Measurements from ENCODE around the gene CERS6. TPM values are rescaled to one million over a fixed set of nuclear protein-coding genes. Genes with fewer than 3 reads are reported as not detected.

CERS6 gene
- total RNA-seq, 2 donors from 2014 or later, result 11.2 to 18.5 TPM

GRCh38 chr2:168624028-168624427, 168.0 kb downstream of the CERS6 start:
- Mint-ChIP-seq H3K27ac (no peak overlapping the region), H3K4me3 (no peak overlapping the region), H3K36me3 (ENCODE audit: insufficient read depth in 2 of 2) (no peaks in the 10 kb centered on the region), H3K4me1 (ENCODE audit: low read depth) (peaks cover 8% of the 10 kb centered on the region), H3K9me3 (no peaks in the 10 kb centered on the region), H3K27me3 (ENCODE audit: low read depth) (no peaks in the 10 kb centered on the region)
- no peak for DNase-seq
- ATAC-seq (replicated peaks in 1 of 2), result no peak

- Mint-ChIP-seq H3K9me3 (no peaks in the 10 kb centered on the region), H3K4me1 (ENCODE audit: low read depth) (peaks cover 8% of the 10 kb centered on the region), H3K27ac (no peak overlapping the region), H3K36me3 (ENCODE audit: insufficient read depth in 2 of 2) (no peaks in the 10 kb centered on the region), H3K4me3 (no peak overlapping the region), H3K27me3 (ENCODE audit: low read depth) (no peaks in the 10 kb centered on the region)
- DNase-seq (no peak), ATAC-seq (replicated peaks in 1 of 2) (no peak)
These were observed 170.0 kb downstream of the CERS6 start for GRCh38 chr2:168626096-168626495.

GRCh38 chr2:168626647-168627046, 170.6 kb downstream of the CERS6 start:
- no peak overlapping the region for H3K27ac Mint-ChIP-seq

GRCh38 chr2:168632709-168633121, 176.6 kb downstream of the CERS6 start:
- Mint-ChIP-seq H3K36me3 (ENCODE audit: insufficient read depth in 2 of 2) (peaks cover 0 to 3% of the 10 kb centered on the region in 2 donors), H3K4me3 (no peak overlapping the region), H3K27ac (no peak overlapping the region), H3K27me3 (ENCODE audit: low read depth) (no peaks in the 10 kb centered on the region), H3K4me1 (ENCODE audit: low read depth) (peaks cover 14% of the 10 kb centered on the region), H3K9me3 (no peaks in the 10 kb centered on the region)
- DNase-seq, result no peak
- ATAC-seq (replicated peaks in 1 of 2), result no peak

More at GRCh38 chr2:168626647-168627046, 170.6 kb downstream of the CERS6 start:
- Mint-ChIP-seq H3K27me3 (ENCODE audit: low read depth) (no peaks in the 10 kb centered on the region), H3K4me3 (no peak overlapping the region), H3K4me1 (ENCODE audit: low read depth) (peaks cover 8% of the 10 kb centered on the region), H3K9me3 (no peaks in the 10 kb centered on the region), H3K36me3 (ENCODE audit: insufficient read depth in 2 of 2) (no peaks in the 10 kb centered on the region)
- no peak for ATAC-seq (replicated peaks in 1 of 2)
- no peak for DNase-seq

GRCh38 chr2:168633200-168633599, 177.1 kb downstream of the CERS6 start:
- ATAC-seq (replicated peaks in 1 of 2), result peak in 1 of 2 donors; percentile 28
- Mint-ChIP-seq H3K36me3 (ENCODE audit: insufficient read depth in 2 of 2) (peaks cover 0 to 3% of the 10 kb centered on the region in 2 donors), H3K4me3 (no peak overlapping the region)

GRCh38 chr2:168633895-168634294, 177.8 kb downstream of the CERS6 start:
- Mint-ChIP-seq H3K27me3 (ENCODE audit: low read depth) (no peaks in the 10 kb centered on the region), H3K27ac (no peak overlapping the region), H3K36me3 (ENCODE audit: insufficient read depth in 2 of 2) (peaks cover 0 to 3% of the 10 kb centered on the region in 2 donors), H3K9me3 (no peaks in the 10 kb centered on the region), H3K4me3 (no peak overlapping the region), H3K4me1 (ENCODE audit: low read depth) (peaks cover 14% of the 10 kb centered on the region)
- ATAC-seq (replicated peaks in 1 of 2) (no peak), DNase-seq (no peak)

More at GRCh38 chr2:168633200-168633599, 177.1 kb downstream of the CERS6 start:
- H3K4me1 Mint-ChIP-seq (ENCODE audit: low read depth), result peaks cover 14% of the 10 kb centered on the region
- no peaks in the 10 kb centered on the region for H3K9me3 Mint-ChIP-seq
- H3K27ac Mint-ChIP-seq, result no peak overlapping the region
- DNase-seq, result no peak
- no peaks in the 10 kb centered on the region for H3K27me3 Mint-ChIP-seq (ENCODE audit: low read depth)

GRCh38 chr2:168635065-168635577, 179.0 kb downstream of the CERS6 start:
- H3K4me1 Mint-ChIP-seq (ENCODE audit: low read depth), result peaks cover 14% of the 10 kb centered on the region
- H3K4me3 Mint-ChIP-seq, result no peak overlapping the region
- H3K27ac Mint-ChIP-seq, result no peak overlapping the region
- H3K36me3 Mint-ChIP-seq (ENCODE audit: insufficient read depth in 2 of 2), result peaks cover 0 to 3% of the 10 kb centered on the region in 2 donors
- DNase-seq, result no peak
- no peak for ATAC-seq (replicated peaks in 1 of 2)
- H3K9me3 Mint-ChIP-seq, result no peaks in the 10 kb centered on the region
- no peaks in the 10 kb centered on the region for H3K27me3 Mint-ChIP-seq (ENCODE audit: low read depth)

GRCh38 chr2:168639018-168639417, 182.9 kb downstream of the CERS6 start:
- Mint-ChIP-seq H3K9me3 (peaks cover 0 to 2% of the 10 kb centered on the region in 2 donors), H3K27ac (no peak overlapping the region), H3K4me1 (ENCODE audit: low read depth) (peaks cover 17% of the 10 kb centered on the region), H3K4me3 (no peak overlapping the region), H3K27me3 (ENCODE audit: low read depth) (no peaks in the 10 kb centered on the region), H3K36me3 (ENCODE audit: insufficient read depth in 2 of 2) (no peaks in the 10 kb centered on the region)
- no peak for ATAC-seq (replicated peaks in 1 of 2)
- no peak for DNase-seq

- Mint-ChIP-seq H3K4me3 (no peak overlapping the region), H3K27ac (no peak overlapping the region), H3K36me3 (ENCODE audit: insufficient read depth in 2 of 2) (no peaks in the 10 kb centered on the region), H3K9me3 (peaks cover 0 to 2% of the 10 kb centered on the region in 2 donors), H3K27me3 (ENCODE audit: low read depth) (no peaks in the 10 kb centered on the region), H3K4me1 (ENCODE audit: low read depth) (peaks cover 21% of the 10 kb centered on the region)
- no peak for DNase-seq
- no peak for ATAC-seq (replicated peaks in 1 of 2)
These were observed 183.4 kb downstream of the CERS6 start for GRCh38 chr2:168639441-168639898.

GRCh38 chr2:168640039-168640438, 184.0 kb downstream of the CERS6 start:
- H3K36me3 Mint-ChIP-seq (ENCODE audit: insufficient read depth in 2 of 2), result no peaks in the 10 kb centered on the region
- DNase-seq (no peak), ATAC-seq (replicated peaks in 1 of 2) (no peak)
- no peak overlapping the region for H3K27ac Mint-ChIP-seq
- peaks cover 23% of the 10 kb centered on the region for H3K4me1 Mint-ChIP-seq (ENCODE audit: low read depth)
- H3K27me3 Mint-ChIP-seq (ENCODE audit: low read depth), result no peaks in the 10 kb centered on the region
- H3K9me3 Mint-ChIP-seq, result peaks cover 0 to 2% of the 10 kb centered on the region in 2 donors
- H3K4me3 Mint-ChIP-seq, result no peak overlapping the region

- ATAC-seq (replicated peaks in 1 of 2) (no peak), DNase-seq (no peak)
- Mint-ChIP-seq H3K27ac (no peak overlapping the region), H3K4me3 (no peak overlapping the region), H3K9me3 (peaks cover 0 to 2% of the 10 kb centered on the region in 2 donors), H3K4me1 (ENCODE audit: low read depth) (peaks cover 24% of the 10 kb centered on the region), H3K36me3 (ENCODE audit: insufficient read depth in 2 of 2) (peaks cover 0 to 1% of the 10 kb centered on the region in 2 donors), H3K27me3 (ENCODE audit: low read depth) (no peaks in the 10 kb centered on the region)
These were observed 185.6 kb downstream of the CERS6 start for GRCh38 chr2:168641636-168642035.

- Mint-ChIP-seq H3K36me3 (ENCODE audit: insufficient read depth in 2 of 2) (peaks cover 0 to 1% of the 10 kb centered on the region in 2 donors), H3K4me3 (no peak overlapping the region), H3K27me3 (ENCODE audit: low read depth) (no peaks in the 10 kb centered on the region), H3K9me3 (peaks cover 0 to 2% of the 10 kb centered on the region in 2 donors), H3K27ac (no peak overlapping the region), H3K4me1 (ENCODE audit: low read depth) (peaks cover 25% of the 10 kb centered on the region)
- ATAC-seq (replicated peaks in 1 of 2) (no peak), DNase-seq (no peak)
These were observed 186.8 kb downstream of the CERS6 start for GRCh38 chr2:168642873-168643272.

- Mint-ChIP-seq H3K9me3 (peaks cover 0 to 2% of the 10 kb centered on the region in 2 donors), H3K36me3 (ENCODE audit: insufficient read depth in 2 of 2) (peaks cover 0 to 1% of the 10 kb centered on the region in 2 donors), H3K4me1 (ENCODE audit: low read depth) (peaks cover 25% of the 10 kb centered on the region), H3K27me3 (ENCODE audit: low read depth) (no peaks in the 10 kb centered on the region), H3K27ac (no peak overlapping the region), H3K4me3 (no peak overlapping the region)
- ATAC-seq (replicated peaks in 1 of 2) (no peak), DNase-seq (no peak)
These were observed 187.9 kb downstream of the CERS6 start for GRCh38 chr2:168643979-168644378.
